Measurements from ENCODE around the gene MND1.

- TF ChIP-seq CTCF (IDR thresholded peaks at IDR 0.05; ENCODE audit: low read depth, low read length, poor library complexity, severe bottlenecking) (no peak), EZH2phosphoT487 (IDR thresholded peaks at IDR 0.05; ENCODE audit: borderline replicate concordance, low read length) (no peak)
These were observed 1.5 kb downstream of the MND1 start for GRCh38 chr4:153346031-153346430.

Data from DOHH2 (cell line).